Measurements from ENCODE around the gene ANKRD13D.

DNA sequence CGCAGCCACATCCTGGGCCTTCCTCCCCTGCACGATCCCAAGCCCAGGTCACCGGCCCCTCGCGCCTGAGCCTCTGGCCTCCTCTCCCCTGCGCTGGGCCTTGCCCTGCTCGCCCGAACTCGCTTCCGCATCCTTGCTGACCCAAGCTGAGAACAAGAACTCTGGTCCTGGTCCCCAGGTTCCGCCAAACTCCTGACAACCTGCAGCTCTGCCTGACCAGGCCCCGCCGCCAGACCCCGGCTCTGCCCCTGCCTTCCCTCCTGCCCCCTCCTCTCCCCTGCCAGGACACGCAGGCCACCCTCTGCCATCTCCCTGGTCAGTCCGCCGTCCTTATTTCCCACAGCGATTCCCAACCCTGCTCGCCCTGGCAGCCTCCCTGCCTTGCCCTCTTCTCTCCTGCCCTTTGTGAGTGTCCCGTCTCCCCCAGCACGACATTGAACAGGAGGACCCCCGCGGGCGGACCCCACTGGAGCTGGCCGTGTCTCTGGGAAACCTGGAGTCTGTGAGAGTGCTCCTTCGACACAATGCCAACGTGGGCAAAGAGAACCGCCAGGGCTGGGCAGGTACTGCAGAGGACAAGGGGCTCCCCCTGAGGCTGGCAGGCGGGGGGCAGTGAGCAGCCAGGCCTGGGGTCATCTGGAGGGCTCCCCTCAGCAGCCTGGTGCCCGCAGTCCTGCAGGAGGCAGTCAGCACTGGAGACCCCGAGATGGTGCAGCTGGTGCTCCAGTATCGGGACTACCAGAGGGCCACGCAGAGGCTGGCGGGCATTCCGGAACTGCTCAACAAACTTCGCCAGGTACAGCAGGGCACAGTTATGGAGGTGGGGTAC lies 762 bp downstream of the ANKRD13D start:
- TF ChIP-seq, protein P1, sequence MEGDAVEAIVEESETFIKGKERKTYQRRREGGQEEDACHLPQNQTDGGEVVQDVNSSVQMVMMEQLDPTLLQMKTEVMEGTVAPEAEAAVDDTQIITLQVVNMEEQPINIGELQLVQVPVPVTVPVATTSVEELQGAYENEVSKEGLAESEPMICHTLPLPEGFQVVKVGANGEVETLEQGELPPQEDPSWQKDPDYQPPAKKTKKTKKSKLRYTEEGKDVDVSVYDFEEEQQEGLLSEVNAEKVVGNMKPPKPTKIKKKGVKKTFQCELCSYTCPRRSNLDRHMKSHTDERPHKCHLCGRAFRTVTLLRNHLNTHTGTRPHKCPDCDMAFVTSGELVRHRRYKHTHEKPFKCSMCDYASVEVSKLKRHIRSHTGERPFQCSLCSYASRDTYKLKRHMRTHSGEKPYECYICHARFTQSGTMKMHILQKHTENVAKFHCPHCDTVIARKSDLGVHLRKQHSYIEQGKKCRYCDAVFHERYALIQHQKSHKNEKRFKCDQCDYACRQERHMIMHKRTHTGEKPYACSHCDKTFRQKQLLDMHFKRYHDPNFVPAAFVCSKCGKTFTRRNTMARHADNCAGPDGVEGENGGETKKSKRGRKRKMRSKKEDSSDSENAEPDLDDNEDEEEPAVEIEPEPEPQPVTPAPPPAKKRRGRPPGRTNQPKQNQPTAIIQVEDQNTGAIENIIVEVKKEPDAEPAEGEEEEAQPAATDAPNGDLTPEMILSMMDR (IDR thresholded peaks at IDR 0.05), result no peak
- no peak for TF ChIP-seq POLR2A (IDR thresholded peaks at IDR 0.05)
- no peak for TF ChIP-seq POLR2AphosphoS5 (IDR thresholded peaks at IDR 0.05)
